Keratinocyte (primary cell): ENCODE measurements around the gene USH1C. TPM values are rescaled to one million over a fixed set of nuclear protein-coding genes. Genes with fewer than 3 reads are reported as not detected.

Source experiments
- DNase-seq: peaks from one replicate; pipeline ENCODE4 v3.0.0-alpha.2; 2011; ENCODE audit warnings: low read depth, missing footprints, low spot score
- FAIRE-seq: peaks from 2 replicates; lab custom pipeline; 2011; peaks lifted over from hg19 to GRCh38; lab: Jason Lieb, UNC
- H2AFZ ChIP-seq: 2 replicates; pipeline ENCODE4 v1.6.0; 2012; ENCODE audit warnings: low read length, control low read depth, inconsistent platforms; ENCODE audit not compliant: control insufficient read depth
- H3K27ac ChIP-seq: 2 replicates; pipeline ENCODE4 v1.5.1; 2011; ENCODE audit warnings: low read length; ENCODE audit not compliant: control insufficient read depth, insufficient read depth
- H3K27me3 ChIP-seq: 3 replicates; pipeline ENCODE4 v1.6.0; 2011; ENCODE audit warnings: low read length; ENCODE audit not compliant: control insufficient read depth, insufficient read depth; ENCODE audit errors: extremely low read depth
- H3K36me3 ChIP-seq, 2 experiments: 2 replicates in 1 of 2; 3 replicates in 1 of 2; pipeline ENCODE4 v1.5.1; 2011; ENCODE audit warnings: low read length in 2 of 2, mild to moderate bottlenecking in 1 of 2; ENCODE audit not compliant: control insufficient read depth in 2 of 2, insufficient read depth in 2 of 2; ENCODE audit errors: extremely low read depth in 1 of 2
- H3K4me1 ChIP-seq: 3 replicates; pipeline ENCODE4 v1.5.1; 2011; ENCODE audit warnings: low read length; ENCODE audit not compliant: control insufficient read depth, insufficient read depth; ENCODE audit errors: extremely low read depth
- H3K4me2 ChIP-seq: 3 replicates; pipeline ENCODE4 v1.6.0; 2011; ENCODE audit warnings: low read depth, low read length; ENCODE audit not compliant: control insufficient read depth, insufficient read depth; ENCODE audit errors: extremely low read depth
- H3K4me3 ChIP-seq, 3 experiments: fragments of 200-600 bp in 1 of 3; sonication (generic) in 1 of 3; 2 replicates in 2 of 3; 3 replicates in 1 of 3; pipeline ENCODE4 v1.5.1; 2011 to 2016; ENCODE audit warnings: low read length in 3 of 3, mild to moderate bottlenecking in 3 of 3, control low read depth in 2 of 3, inconsistent platforms in 1 of 3, low read depth in 1 of 3, mixed read lengths in 1 of 3, mixed run types in 1 of 3, moderate library complexity in 1 of 3; ENCODE audit not compliant: control insufficient read depth in 2 of 3, insufficient read depth in 2 of 3; ENCODE audit errors: extremely low read depth in 1 of 3
- H3K79me2 ChIP-seq: 2 replicates; pipeline ENCODE4 v1.6.0; 2012; ENCODE audit warnings: low read length; ENCODE audit not compliant: control insufficient read depth, insufficient read depth
- H3K9ac ChIP-seq: 3 replicates; pipeline ENCODE4 v1.6.0; 2011; ENCODE audit warnings: low read length; ENCODE audit not compliant: control insufficient read depth, insufficient read depth; ENCODE audit errors: extremely low read depth
- H3K9me1 ChIP-seq: 3 replicates; pipeline ENCODE4 v1.6.0; 2011; ENCODE audit warnings: low read length; ENCODE audit not compliant: control insufficient read depth, insufficient read depth; ENCODE audit errors: extremely low read depth
- H3K9me3 ChIP-seq: 2 replicates; pipeline ENCODE4 v1.5.1; 2012; ENCODE audit warnings: low read depth, low read length; ENCODE audit not compliant: control insufficient read depth
- H4K20me1 ChIP-seq: 3 replicates; pipeline ENCODE4 v1.6.0; 2011; ENCODE audit warnings: low read length; ENCODE audit not compliant: control insufficient read depth, insufficient read depth; ENCODE audit errors: extremely low read depth
- EZH2 ChIP-seq: IDR thresholded peaks from one replicate; pipeline ENCODE4 v1.6.1; 2012; ENCODE audit warnings: inconsistent platforms, mild to moderate bottlenecking, low read length, moderate library complexity
- dilution Hi-C: fragments of 300-500 bp; cut with MboI; formaldehyde crosslinking; loops from one replicate; pipeline ENCODE4 v1.7.0; 2020; ENCODE audit warnings: low sequenced_read_pairs; ENCODE audit not compliant: extremely low pct_ligation_motif_present
- polyA plus RNA-seq, 5 experiments: library from polyadenylated mRNA; depleted of rRNA in 3 of 5; stranded (reverse) in 3 of 5; stranded (forward) in 1 of 5; unstranded in 1 of 5; fragments of >200 nt; gene quantifications; 1 replicate in 1 of 5; 2 replicates in 3 of 5; 3 replicates in 1 of 5; pipeline versions ENCODE4 v1.2.1 to v1.2.3, GENCODE V29; 2011 to 2012; ENCODE audit warnings: missing spikeins in 2 of 5, low read depth in 1 of 5, low replicate concordance in 1 of 5
- TF ChIP-seq, protein P1 (sequence below), 3 experiments: IDR thresholded peaks in 1 of 3; conservative IDR thresholded peaks in 1 of 3; optimal IDR thresholded peaks in 1 of 3; 2 replicates in 2 of 3; 3 replicates in 1 of 3; pipeline versions ENCODE3 to v1.5.1; 2011; ENCODE audit warnings: low read length in 3 of 3, mild to moderate bottlenecking in 3 of 3, moderate library complexity in 2 of 3, control low read depth in 1 of 3, inconsistent platforms in 1 of 3; ENCODE audit not compliant: insufficient read depth in 2 of 3; ENCODE audit errors: extremely low read depth in 1 of 3

The USH1C gene
- polyA plus RNA-seq, 1 donor (not counting 4 experiments of a cell fraction or from before 2014, with no cell fraction given), result not detected

DNA sequence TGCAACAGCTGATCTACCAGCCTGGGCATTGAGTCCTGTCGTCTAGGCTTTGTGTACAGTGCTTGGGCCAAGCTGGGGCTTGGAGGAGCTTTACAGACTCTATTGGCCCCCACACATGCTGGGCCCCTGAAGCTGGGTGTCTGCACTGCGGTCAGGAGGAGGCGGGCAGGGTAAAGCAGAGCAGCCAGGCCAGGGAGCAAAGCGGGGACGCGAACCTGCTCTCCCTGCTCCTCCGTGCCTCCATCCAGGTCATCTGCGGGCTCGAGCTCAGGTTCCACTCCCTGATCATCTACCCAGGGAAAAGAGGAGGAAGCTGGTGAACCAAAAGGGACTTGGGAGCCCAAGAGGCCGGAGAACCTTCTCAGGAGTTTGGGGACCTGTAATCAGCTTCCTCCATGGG is 27.0 kb downstream of the USH1C start:
- DNase-seq, result no peak
- Histone ChIP-seq H3K9ac (no peak overlapping the region), H3K4me1 (no peaks in the 10 kb centered on the region), H3K79me2 (no peaks in the 10 kb centered on the region), H3K36me3 (no peaks in the 10 kb centered on the region), H4K20me1 (no peaks in the 10 kb centered on the region), H3K9me1 (no peaks in the 10 kb centered on the region), H2AFZ (no peak overlapping the region), H3K4me3 (no peak overlapping the region), H3K4me2 (no peak overlapping the region), H3K27ac (no peak overlapping the region), H3K9me3 (no peaks in the 10 kb centered on the region), H3K27me3 (peaks cover 12% of the 10 kb centered on the region)
- no peak for FAIRE-seq
- no peak for TF ChIP-seq EZH2
- TF ChIP-seq, protein P1, sequence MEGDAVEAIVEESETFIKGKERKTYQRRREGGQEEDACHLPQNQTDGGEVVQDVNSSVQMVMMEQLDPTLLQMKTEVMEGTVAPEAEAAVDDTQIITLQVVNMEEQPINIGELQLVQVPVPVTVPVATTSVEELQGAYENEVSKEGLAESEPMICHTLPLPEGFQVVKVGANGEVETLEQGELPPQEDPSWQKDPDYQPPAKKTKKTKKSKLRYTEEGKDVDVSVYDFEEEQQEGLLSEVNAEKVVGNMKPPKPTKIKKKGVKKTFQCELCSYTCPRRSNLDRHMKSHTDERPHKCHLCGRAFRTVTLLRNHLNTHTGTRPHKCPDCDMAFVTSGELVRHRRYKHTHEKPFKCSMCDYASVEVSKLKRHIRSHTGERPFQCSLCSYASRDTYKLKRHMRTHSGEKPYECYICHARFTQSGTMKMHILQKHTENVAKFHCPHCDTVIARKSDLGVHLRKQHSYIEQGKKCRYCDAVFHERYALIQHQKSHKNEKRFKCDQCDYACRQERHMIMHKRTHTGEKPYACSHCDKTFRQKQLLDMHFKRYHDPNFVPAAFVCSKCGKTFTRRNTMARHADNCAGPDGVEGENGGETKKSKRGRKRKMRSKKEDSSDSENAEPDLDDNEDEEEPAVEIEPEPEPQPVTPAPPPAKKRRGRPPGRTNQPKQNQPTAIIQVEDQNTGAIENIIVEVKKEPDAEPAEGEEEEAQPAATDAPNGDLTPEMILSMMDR (optimal IDR thresholded peaks at IDR 0.05 in 1 of 3, IDR thresholded peaks at IDR 0.05 in 1 of 3, conservative IDR thresholded peaks at IDR 0.05 in 1 of 3; ENCODE audit: extremely low read depth in 1 of 3, insufficient read depth in 2 of 3, low read length in 3 of 3), result no peak
- dilution Hi-C loops, result no loop called here

DNA sequence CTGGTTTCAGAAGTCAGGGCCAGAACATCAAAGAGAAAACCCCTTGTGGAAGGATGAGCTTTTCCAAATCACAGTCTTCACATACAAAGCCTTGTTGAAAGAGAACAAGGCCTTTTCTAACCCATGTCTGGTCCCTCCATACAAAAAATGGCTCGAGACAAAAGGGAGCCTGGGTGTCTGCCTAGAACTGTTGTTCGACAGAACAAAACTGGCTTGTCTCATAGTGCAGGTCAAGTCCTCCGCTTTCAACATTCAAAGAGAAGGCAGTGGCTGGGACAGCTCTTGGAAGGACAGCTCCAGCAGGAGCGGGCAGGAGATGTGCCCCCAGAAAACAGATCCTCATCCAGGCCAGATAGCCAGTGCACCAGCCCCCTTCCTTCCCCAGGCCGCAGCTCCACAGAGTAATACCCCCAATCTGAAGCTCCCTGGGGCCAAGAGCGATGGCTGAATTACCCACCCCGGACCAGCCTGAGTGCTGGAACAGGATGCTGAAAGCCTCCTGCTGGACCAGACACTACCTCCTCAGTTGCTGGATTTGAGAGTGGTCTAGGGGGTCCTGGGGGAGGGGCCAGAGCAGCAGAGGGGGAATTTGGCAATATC is 27.6 kb downstream of the USH1C start:
- Histone ChIP-seq H3K4me1 (no peaks in the 10 kb centered on the region), H3K9me1 (no peaks in the 10 kb centered on the region), H4K20me1 (no peaks in the 10 kb centered on the region), H3K27ac (no peak overlapping the region), H3K27me3 (peaks cover 12% of the 10 kb centered on the region), H2AFZ (no peak overlapping the region), H3K9ac (no peak overlapping the region), H3K79me2 (no peaks in the 10 kb centered on the region), H3K4me2 (no peak overlapping the region), H3K36me3 (no peaks in the 10 kb centered on the region), H3K9me3 (no peaks in the 10 kb centered on the region), H3K4me3 (no peak overlapping the region)
- TF ChIP-seq EZH2, result no peak
- TF ChIP-seq, protein P1 (optimal IDR thresholded peaks at IDR 0.05 in 1 of 3, IDR thresholded peaks at IDR 0.05 in 1 of 3, conservative IDR thresholded peaks at IDR 0.05 in 1 of 3; ENCODE audit: extremely low read depth in 1 of 3, insufficient read depth in 2 of 3, low read length in 3 of 3), result no peak
- DNase-seq (no peak), FAIRE-seq (no peak)
- dilution Hi-C loops, result no loop called here
